HepG2 (cell line): ENCODE data around the gene RBM8A.

Experiments
- ARNT ChIP-seq: fragments of 450-650 bp; IDR thresholded peaks from 2 replicates; pipeline ENCODE4 v1.6.1; 2017
- ATF3 ChIP-seq: sonication (generic); formaldehyde crosslinking; IDR thresholded peaks from 2 replicates; pipeline ENCODE4 v1.4.0; 2020; ENCODE audit warnings: missing genetic modification reagents
- CTCF ChIP-seq: sonication (generic); formaldehyde crosslinking; IDR thresholded peaks from 2 replicates; pipeline ENCODE4 v1.5.0; 2020; ENCODE audit warnings: mild to moderate bottlenecking, missing genetic modification reagents, moderate library complexity
- EP300 ChIP-seq, 3 experiments: sonication (generic) in 1 of 3; formaldehyde crosslinking in 1 of 3; IDR thresholded peaks; 2 replicates each; pipeline versions ENCODE4 v1.5.1 to v1.6.1; 2011 to 2020; ENCODE audit warnings: low read depth in 2 of 3, low read length in 2 of 3, borderline replicate concordance in 1 of 3, improper control_type of control experiment in 1 of 3, mild to moderate bottlenecking in 1 of 3, missing genetic modification reagents in 1 of 3, moderate library complexity in 1 of 3
- EZH2 ChIP-seq: conservative IDR thresholded peaks from 2 replicates; pipeline ENCODE4 v1.6.1; 2012; ENCODE audit warnings: mild to moderate bottlenecking, low read depth, low read length, moderate library complexity
- NR3C1 ChIP-seq: sonication (generic); formaldehyde crosslinking; IDR thresholded peaks from 2 replicates; pipeline ENCODE4 v1.4.0; 2020; ENCODE audit warnings: missing genetic modification reagents
- POLR2A ChIP-seq, 2 experiments: IDR thresholded peaks; 2 replicates each; pipeline ENCODE4 v1.6.1; 2011; ENCODE audit warnings: low read depth in 2 of 2, low read length in 2 of 2, mild to moderate bottlenecking in 1 of 2, moderate library complexity in 1 of 2; ENCODE audit not compliant: insufficient read depth in 1 of 2
- SKIL ChIP-seq: sonication (generic); formaldehyde crosslinking; IDR thresholded peaks from 2 replicates; pipeline ENCODE4 v1.8.0; 2022; ENCODE audit warnings: missing genetic modification reagents, mild to moderate bottlenecking, moderate library complexity, borderline replicate concordance
- SMC3 ChIP-seq: IDR thresholded peaks from 2 replicates; pipeline ENCODE4 v1.6.1; 2011; ENCODE audit warnings: low read length, improper control_type of control experiment
- YY1 ChIP-seq: IDR thresholded peaks from 2 replicates; pipeline ENCODE4 v1.6.1; 2011; ENCODE audit warnings: low read length, low read depth, moderate library complexity, mild to moderate bottlenecking; ENCODE audit not compliant: insufficient read depth, insufficient replicate concordance
- ZNF333 ChIP-seq: sonication (generic); formaldehyde crosslinking; IDR thresholded peaks from 2 replicates; pipeline ENCODE4 v1.4.0; 2020; ENCODE audit warnings: mild to moderate bottlenecking, missing genetic modification reagents, borderline replicate concordance

GRCh38 chr1:145967288-145967687 lies 40.0 kb upstream of the RBM8A start:
- TF ChIP-seq ZNF333 (no peak), SMC3 (no peak), CTCF (CRISPR knock-in tag) (no peak), EZH2 (no peak), SKIL (no peak), ARNT (no peak), YY1 (no peak), POLR2A (IDR thresholded peaks at IDR 0.05; ENCODE audit: insufficient read depth in 1 of 2, low read depth in 2 of 2, low read length in 2 of 2) (no peak), NR3C1 (CRISPR knock-in tag) (no peak), EP300 (IDR thresholded peaks at IDR 0.05; ENCODE audit: low read depth in 2 of 2, low read length in 2 of 2) (no peak), EP300 (CRISPR knock-in tag; IDR thresholded peaks at IDR 0.05; ENCODE audit: borderline replicate concordance) (no peak), ATF3 (CRISPR knock-in tag) (no peak)
